Sigmoid colon (tissue), 4 donors: ENCODE measurements around the gene PRKCZ.

ENCODE experiments used
- CTCF ChIP-seq, 4 experiments: fragments of 450-650 bp in 3 of 4; fragments of 200-600 bp in 1 of 4; IDR thresholded peaks; one replicate each; pipeline ENCODE4 v1.5.1; 2016 to 2019; ENCODE audit warnings: antibody characterized with exemption in 4 of 4, mild to moderate bottlenecking in 3 of 4, moderate library complexity in 2 of 4
- EP300 ChIP-seq, 4 donors: sonication (generic); formaldehyde crosslinking; IDR thresholded peaks; one replicate each; pipeline ENCODE4 v1.6.1; 2017; ENCODE audit warnings: antibody characterized with exemption in 4 of 4
- POLR2A ChIP-seq, 2 donors: fragments of 450-650 bp; IDR thresholded peaks; one replicate each; pipeline ENCODE4 v1.6.1; 2016; ENCODE audit warnings: antibody characterized with exemption in 2 of 2, mild to moderate bottlenecking in 2 of 2, moderate library complexity in 2 of 2
- POLR2AphosphoS5 ChIP-seq, 4 donors: sonication (generic); formaldehyde crosslinking; IDR thresholded peaks; one replicate each; pipeline ENCODE4 v1.6.1; 2017; ENCODE audit warnings: antibody characterized with exemption in 4 of 4

- no peak for TF ChIP-seq EP300 (IDR thresholded peaks at IDR 0.05)
- no peak for TF ChIP-seq CTCF (IDR thresholded peaks at IDR 0.05)
- TF ChIP-seq POLR2AphosphoS5 (IDR thresholded peaks at IDR 0.05), result no peak
- no peak for TF ChIP-seq POLR2A (IDR thresholded peaks at IDR 0.05)
Measured at GRCh38 chr1:2166695-2167094, 116.5 kb downstream of the PRKCZ start.
